Breast epithelium (tissue), 3 donors: ENCODE results near the gene MAT2A.

Experiments used
- POLR2A ChIP-seq: fragments of 450-650 bp; IDR thresholded peaks from one replicate; pipeline ENCODE4 v1.6.1; 2016; ENCODE audit warnings: antibody characterized with exemption, mild to moderate bottlenecking, moderate library complexity
- TF ChIP-seq, protein P1 (sequence below), 3 donors: fragments of 450-650 bp; IDR thresholded peaks; one replicate each; pipeline ENCODE4 v1.5.1; 2016 to 2017; ENCODE audit warnings: antibody characterized with exemption in 3 of 3, mild to moderate bottlenecking in 3 of 3, moderate library complexity in 3 of 3

DNA sequence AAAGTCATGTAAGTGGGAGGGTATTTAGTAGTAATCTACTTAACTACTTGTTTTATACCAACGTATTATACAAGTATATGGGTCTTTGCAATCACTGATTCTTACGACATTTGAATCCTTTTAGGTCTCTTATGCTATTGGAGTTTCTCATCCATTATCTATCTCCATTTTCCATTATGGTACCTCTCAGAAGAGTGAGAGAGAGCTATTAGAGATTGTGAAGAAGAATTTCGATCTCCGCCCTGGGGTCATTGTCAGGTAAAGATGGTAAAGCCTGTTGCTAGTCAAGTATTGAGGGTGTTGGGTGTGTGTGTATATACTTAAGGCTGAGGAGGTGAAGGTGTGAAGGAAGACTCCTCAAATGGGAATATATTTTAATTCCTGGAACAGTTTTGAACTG lies 3.8 kb downstream of the MAT2A start:
- TF ChIP-seq, protein P1, sequence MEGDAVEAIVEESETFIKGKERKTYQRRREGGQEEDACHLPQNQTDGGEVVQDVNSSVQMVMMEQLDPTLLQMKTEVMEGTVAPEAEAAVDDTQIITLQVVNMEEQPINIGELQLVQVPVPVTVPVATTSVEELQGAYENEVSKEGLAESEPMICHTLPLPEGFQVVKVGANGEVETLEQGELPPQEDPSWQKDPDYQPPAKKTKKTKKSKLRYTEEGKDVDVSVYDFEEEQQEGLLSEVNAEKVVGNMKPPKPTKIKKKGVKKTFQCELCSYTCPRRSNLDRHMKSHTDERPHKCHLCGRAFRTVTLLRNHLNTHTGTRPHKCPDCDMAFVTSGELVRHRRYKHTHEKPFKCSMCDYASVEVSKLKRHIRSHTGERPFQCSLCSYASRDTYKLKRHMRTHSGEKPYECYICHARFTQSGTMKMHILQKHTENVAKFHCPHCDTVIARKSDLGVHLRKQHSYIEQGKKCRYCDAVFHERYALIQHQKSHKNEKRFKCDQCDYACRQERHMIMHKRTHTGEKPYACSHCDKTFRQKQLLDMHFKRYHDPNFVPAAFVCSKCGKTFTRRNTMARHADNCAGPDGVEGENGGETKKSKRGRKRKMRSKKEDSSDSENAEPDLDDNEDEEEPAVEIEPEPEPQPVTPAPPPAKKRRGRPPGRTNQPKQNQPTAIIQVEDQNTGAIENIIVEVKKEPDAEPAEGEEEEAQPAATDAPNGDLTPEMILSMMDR (IDR thresholded peaks at IDR 0.05): no peak
- no peak for TF ChIP-seq POLR2A
